ENCODE measurements around the gene TMEM150A. TPM values are rescaled to one million over a fixed set of nuclear protein-coding genes. Genes with fewer than 3 reads are reported as not detected.

Gene TMEM150A
- total and polyA plus RNA-seq, 7 donors = 7.4 to 29.9 (median 18.4) TPM

- Histone ChIP-seq H3K9me3 (no peaks in the 10 kb centered on the region), H3K27ac (peak overlapping the region in 2 of 4 donors; percentile 50 to 71), H3K36me3 (no peaks in the 10 kb centered on the region), H3K27me3 (no peaks in the 10 kb centered on the region), H3K4me3 (no peak overlapping the region), H3K4me1 (peaks cover 0 to 6% (median 0%) of the 10 kb centered on the region in 4 donors)
- no peak for DNase-seq
- WGBS, 2 donors = 18 to 46% methylated on average over 3 of the region's 3 CpGs
- TF ChIP-seq CTCF (IDR thresholded peaks at IDR 0.05) = no peak
- no peak for TF ChIP-seq POLR2AphosphoS5 (IDR thresholded peaks at IDR 0.05)
- TF ChIP-seq EP300 (IDR thresholded peaks at IDR 0.05) = no peak
- TF ChIP-seq POLR2A (IDR thresholded peaks at IDR 0.05) = no peak
- intact Hi-C loops (cut with DNase I) = no loop called here
Observed at GRCh38 chr2:85577063-85577385, 25.5 kb downstream of the TMEM150A start.

GRCh38 chr2:85575739-85576138 is 26.8 kb downstream of the TMEM150A start:
- H3K9me3 ChIP-seq = no peaks in the 10 kb centered on the region
- no peak for TF ChIP-seq EP300 (IDR thresholded peaks at IDR 0.05)
- no peak for TF ChIP-seq POLR2AphosphoS5 (IDR thresholded peaks at IDR 0.05)
- no peak for TF ChIP-seq POLR2A (IDR thresholded peaks at IDR 0.05)
- no peak for TF ChIP-seq CTCF (IDR thresholded peaks at IDR 0.05)
- no peaks in the 10 kb centered on the region for H3K36me3 ChIP-seq
- DNase-seq = no peak
- no peaks in the 10 kb centered on the region for H3K27me3 ChIP-seq
- H3K4me3 ChIP-seq = no peak overlapping the region
- H3K27ac ChIP-seq = no peak overlapping the region
- H3K4me1 ChIP-seq = peaks cover 0 to 6% (median 0%) of the 10 kb centered on the region in 4 donors
- 90 to 92% methylated on average over 8 of the region's 8 CpGs for WGBS, 2 donors
- intact Hi-C loops (cut with DNase I) = no loop called here

- peaks cover 0 to 6% (median 3%) of the 10 kb centered on the region in 4 donors for H3K4me1 ChIP-seq
- no peak for TF ChIP-seq POLR2AphosphoS5 (IDR thresholded peaks at IDR 0.05)
- no peak for TF ChIP-seq POLR2A (IDR thresholded peaks at IDR 0.05)
- no peak for TF ChIP-seq EP300 (IDR thresholded peaks at IDR 0.05)
- no peak for TF ChIP-seq CTCF (IDR thresholded peaks at IDR 0.05)
- DNase-seq = no peak
- H3K27me3 ChIP-seq = no peaks in the 10 kb centered on the region
- H3K4me3 ChIP-seq = no peak overlapping the region
- intact Hi-C loops (cut with DNase I) = no loop called here
- WGBS, 2 donors = 68 to 81% methylated on average over 4 of the region's 4 CpGs
- H3K36me3 ChIP-seq = no peaks in the 10 kb centered on the region
- no peak overlapping the region for H3K27ac ChIP-seq
- no peaks in the 10 kb centered on the region for H3K9me3 ChIP-seq
Observed at GRCh38 chr2:85566265-85566664, 36.2 kb downstream of the TMEM150A start.

- Histone ChIP-seq H3K27me3 (no peaks in the 10 kb centered on the region), H3K4me1 (peaks cover 0 to 23% (median 17%) of the 10 kb centered on the region in 4 donors), H3K36me3 (no peaks in the 10 kb centered on the region), H3K27ac (no peak overlapping the region), H3K9me3 (no peaks in the 10 kb centered on the region), H3K4me3 (no peak overlapping the region)
- intact Hi-C loops (cut with DNase I) = loop anchor here (5.0 kb wide), 1 partner anchor 38 kb away; the partner anchor contains the start of gene TMEM150A
- DNase-seq = no peak
- TF ChIP-seq POLR2A (IDR thresholded peaks at IDR 0.05) (no peak), POLR2AphosphoS5 (IDR thresholded peaks at IDR 0.05) (no peak), EP300 (IDR thresholded peaks at IDR 0.05) (no peak), CTCF (IDR thresholded peaks at IDR 0.05) (no peak)
- 88 to 91% methylated on average over 5 of the region's 5 CpGs for WGBS, 2 donors
Observed at GRCh38 chr2:85564144-85564563, 38.3 kb downstream of the TMEM150A start.

All from sigmoid colon (tissue), 7 donors.